MM.1S (cell line): ENCODE measurements around the gene MTREX.

ENCODE experiments used
- DNase-seq: peaks from one replicate; pipeline ENCODE4 v3.0.0-alpha.2; 2015
- H2AFZ ChIP-seq: fragments of 300-600 bp; sonication (generic); 2 replicates; pipeline ENCODE4 v1.6.0; 2016; ENCODE audit warnings: antibody characterized with exemption, low read length
- H3F3A ChIP-seq: fragments of 300-600 bp; sonication (generic); 2 replicates; pipeline ENCODE4 v1.6.1; 2016; ENCODE audit warnings: mild to moderate bottlenecking, antibody characterized with exemption, low read length, moderate library complexity, mixed read lengths; ENCODE audit not compliant: insufficient read depth
- H3K27ac ChIP-seq: fragments of 300-600 bp; sonication (generic); 2 replicates; pipeline ENCODE4 v1.5.1; 2016; ENCODE audit warnings: mild to moderate bottlenecking, low read length
- H3K27me3 ChIP-seq: fragments of 300-600 bp; sonication (generic); replicated peaks from 2 replicates; pipeline ENCODE4 v1.6.0; 2016; ENCODE audit warnings: low read length; ENCODE audit not compliant: insufficient read depth
- H3K36me3 ChIP-seq: fragments of 300-600 bp; sonication (generic); replicated peaks from 2 replicates; pipeline ENCODE4 v1.6.1; 2016; ENCODE audit warnings: mild to moderate bottlenecking, low read length, mixed read lengths; ENCODE audit not compliant: insufficient read depth
- H3K4me1 ChIP-seq: fragments of 300-600 bp; sonication (generic); 2 replicates; pipeline ENCODE4 v1.6.1; 2016; ENCODE audit warnings: low read length, mixed read lengths
- H3K4me2 ChIP-seq: fragments of 300-600 bp; sonication (generic); 2 replicates; pipeline ENCODE4 v1.6.0; 2016; ENCODE audit warnings: low read depth, low read length
- H3K4me3 ChIP-seq: fragments of 300-600 bp; sonication (generic); 2 replicates; pipeline ENCODE4 v1.5.1; 2016; ENCODE audit warnings: low read length, mixed read lengths
- H3K79me2 ChIP-seq: fragments of 300-600 bp; sonication (generic); 2 replicates; pipeline ENCODE4 v1.6.1; 2016; ENCODE audit warnings: mixed run types, low read length, mixed read lengths
- H3K9ac ChIP-seq: fragments of 300-600 bp; sonication (generic); 2 replicates; pipeline ENCODE4 v1.6.1; 2016; ENCODE audit warnings: low read length, mixed read lengths
- H3K9me2 ChIP-seq: fragments of 300-600 bp; sonication (generic); replicated peaks from 2 replicates; pipeline ENCODE4 v1.6.1; 2016; ENCODE audit warnings: mild to moderate bottlenecking, low read length, mixed read lengths; ENCODE audit not compliant: insufficient read depth
- H3K9me3 ChIP-seq: fragments of 300-600 bp; sonication (generic); replicated peaks from 2 replicates; pipeline ENCODE4 v1.6.1; 2016; ENCODE audit warnings: mild to moderate bottlenecking, low read length, mixed read lengths; ENCODE audit not compliant: insufficient read depth
- H4K20me1 ChIP-seq: fragments of 300-600 bp; sonication (generic); 2 replicates; pipeline ENCODE4 v1.6.1; 2016; ENCODE audit warnings: mild to moderate bottlenecking, low read length, moderate library complexity, mixed read lengths; ENCODE audit not compliant: insufficient read depth
- EZH2 ChIP-seq: fragments of 300-600 bp; sonication (generic); optimal IDR thresholded peaks from 2 replicates; pipeline ENCODE3; 2017; ENCODE audit warnings: low read depth, mild to moderate bottlenecking, antibody characterized with exemption, low read length, mixed read lengths
- EZH2phosphoT487 ChIP-seq: fragments of 300-600 bp; sonication (generic); IDR thresholded peaks from 2 replicates; pipeline ENCODE4 v1.6.1; 2018; ENCODE audit warnings: antibody characterized with exemption, low read length
- TF ChIP-seq, protein P1 (sequence below): fragments of 300-600 bp; sonication (generic); IDR thresholded peaks from 2 replicates; pipeline ENCODE4 v1.5.1; 2016; ENCODE audit warnings: antibody characterized with exemption, low read length, mixed read lengths

Gene MTREX

DNA sequence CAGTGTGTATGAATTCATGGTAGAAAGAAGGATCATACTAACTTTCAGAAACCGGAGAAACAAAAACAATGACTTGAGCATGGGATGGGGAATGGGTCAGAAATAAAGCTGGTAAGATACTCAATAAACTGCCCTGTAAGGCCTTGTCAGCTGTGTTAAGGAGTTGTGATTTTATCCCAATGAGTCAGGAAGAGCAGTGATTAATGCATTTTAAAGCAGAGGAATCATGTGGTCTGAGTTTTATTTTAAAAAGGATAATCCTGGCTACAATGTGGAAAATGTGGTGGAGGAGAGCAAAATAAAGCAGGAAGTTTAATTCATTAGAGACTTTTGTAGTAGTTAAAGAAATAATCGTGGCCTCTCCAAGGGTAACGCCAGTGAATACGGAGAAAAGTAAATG is 29.0 kb upstream of the MTREX start:
- H3F3A ChIP-seq, result no peaks in the 10 kb centered on the region
- H3K9ac ChIP-seq, result no peak overlapping the region
- no peaks in the 10 kb centered on the region for H3K79me2 ChIP-seq
- H2AFZ ChIP-seq, result no peak overlapping the region
- peaks cover 11% of the 10 kb centered on the region; the same call in 1 of the 2 replicates for H3K36me3 ChIP-seq
- H3K4me2 ChIP-seq, result no peak overlapping the region
- TF ChIP-seq EZH2 (no peak), EZH2phosphoT487 (no peak)
- TF ChIP-seq, protein P1, sequence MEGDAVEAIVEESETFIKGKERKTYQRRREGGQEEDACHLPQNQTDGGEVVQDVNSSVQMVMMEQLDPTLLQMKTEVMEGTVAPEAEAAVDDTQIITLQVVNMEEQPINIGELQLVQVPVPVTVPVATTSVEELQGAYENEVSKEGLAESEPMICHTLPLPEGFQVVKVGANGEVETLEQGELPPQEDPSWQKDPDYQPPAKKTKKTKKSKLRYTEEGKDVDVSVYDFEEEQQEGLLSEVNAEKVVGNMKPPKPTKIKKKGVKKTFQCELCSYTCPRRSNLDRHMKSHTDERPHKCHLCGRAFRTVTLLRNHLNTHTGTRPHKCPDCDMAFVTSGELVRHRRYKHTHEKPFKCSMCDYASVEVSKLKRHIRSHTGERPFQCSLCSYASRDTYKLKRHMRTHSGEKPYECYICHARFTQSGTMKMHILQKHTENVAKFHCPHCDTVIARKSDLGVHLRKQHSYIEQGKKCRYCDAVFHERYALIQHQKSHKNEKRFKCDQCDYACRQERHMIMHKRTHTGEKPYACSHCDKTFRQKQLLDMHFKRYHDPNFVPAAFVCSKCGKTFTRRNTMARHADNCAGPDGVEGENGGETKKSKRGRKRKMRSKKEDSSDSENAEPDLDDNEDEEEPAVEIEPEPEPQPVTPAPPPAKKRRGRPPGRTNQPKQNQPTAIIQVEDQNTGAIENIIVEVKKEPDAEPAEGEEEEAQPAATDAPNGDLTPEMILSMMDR, result no peak
- no peaks in the 10 kb centered on the region for H3K9me2 ChIP-seq
- no peak overlapping the region for H3K27ac ChIP-seq
- H3K27me3 ChIP-seq, result no peaks in the 10 kb centered on the region
- DNase-seq, result no peak
- H4K20me1 ChIP-seq, result no peaks in the 10 kb centered on the region
- no peaks in the 10 kb centered on the region for H3K4me1 ChIP-seq
- no peak overlapping the region for H3K4me3 ChIP-seq
- no peaks in the 10 kb centered on the region for H3K9me3 ChIP-seq

DNA sequence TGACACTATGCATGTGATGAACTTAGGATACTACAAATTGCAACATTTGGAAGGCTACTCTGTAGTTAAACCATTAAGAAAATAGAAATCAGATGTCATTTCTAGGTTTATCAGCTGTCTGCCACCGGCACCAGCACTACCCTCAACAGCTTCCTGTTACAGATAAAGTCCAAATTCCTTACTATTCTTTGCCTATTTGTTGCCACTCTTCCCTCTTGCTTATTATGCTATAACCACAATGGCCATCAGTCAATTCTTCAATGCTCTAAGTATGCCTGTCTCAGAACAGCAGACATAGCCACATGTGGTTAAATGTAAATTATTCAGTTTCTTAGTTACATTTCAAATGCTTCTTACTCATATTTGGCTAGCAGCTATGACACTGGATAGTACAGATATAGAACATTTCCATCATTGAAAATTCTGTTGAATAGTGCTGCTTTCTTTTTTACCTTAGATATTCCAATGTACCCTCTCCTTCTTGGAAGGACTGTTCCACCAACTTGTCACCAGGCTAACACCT is 21.3 kb upstream of the MTREX start:
- no peaks in the 10 kb centered on the region for H4K20me1 ChIP-seq
- no peak overlapping the region for H3K4me2 ChIP-seq
- H3K79me2 ChIP-seq, result no peaks in the 10 kb centered on the region
- H3K36me3 ChIP-seq, result peaks cover 8% of the 10 kb centered on the region; the same call in 1 of the 2 replicates
- H3K4me1 ChIP-seq, result no peaks in the 10 kb centered on the region
- H3K9ac ChIP-seq, result no peak overlapping the region
- no peak for TF ChIP-seq EZH2phosphoT487
- no peak for TF ChIP-seq EZH2
- TF ChIP-seq, protein P1, result no peak
- H3F3A ChIP-seq, result no peaks in the 10 kb centered on the region
- no peaks in the 10 kb centered on the region for H3K27me3 ChIP-seq
- no peak overlapping the region for H3K4me3 ChIP-seq
- no peaks in the 10 kb centered on the region for H3K9me2 ChIP-seq
- no peak overlapping the region for H3K27ac ChIP-seq
- H2AFZ ChIP-seq, result no peak overlapping the region
- H3K9me3 ChIP-seq, result no peaks in the 10 kb centered on the region
- DNase-seq, result no peak

DNA sequence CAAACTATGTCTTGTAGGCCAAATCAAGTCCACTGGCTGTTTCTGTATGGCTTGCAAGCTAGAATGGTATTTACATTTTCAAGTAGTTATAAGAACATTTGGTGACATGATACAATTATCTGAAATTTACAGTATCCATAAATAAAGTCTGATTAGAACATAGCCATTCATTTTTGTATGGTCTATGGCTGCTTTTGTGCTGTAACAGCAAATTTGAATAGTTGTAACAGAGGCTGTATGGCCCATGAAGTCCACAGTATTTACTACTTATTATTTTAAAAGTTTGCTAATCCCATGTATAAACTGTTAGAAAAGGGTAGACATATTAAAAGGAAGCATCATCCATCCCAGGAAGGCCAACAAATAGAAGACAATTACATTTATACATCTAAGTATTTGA is 18.0 kb upstream of the MTREX start:
- Histone ChIP-seq H3K79me2 (no peaks in the 10 kb centered on the region), H3F3A (no peaks in the 10 kb centered on the region), H3K27me3 (no peaks in the 10 kb centered on the region), H4K20me1 (no peaks in the 10 kb centered on the region), H3K4me2 (no peak overlapping the region), H3K27ac (no peak overlapping the region), H3K4me1 (no peaks in the 10 kb centered on the region), H3K9me2 (no peaks in the 10 kb centered on the region), H3K9me3 (no peaks in the 10 kb centered on the region), H2AFZ (no peak overlapping the region), H3K9ac (no peak overlapping the region), H3K4me3 (no peak overlapping the region), H3K36me3 (peaks cover 8% of the 10 kb centered on the region; the same call in 1 of the 2 replicates)
- no peak for DNase-seq
- TF ChIP-seq, protein P1, result no peak
- TF ChIP-seq EZH2 (no peak), EZH2phosphoT487 (no peak)
